Activated CD4-positive, alpha-beta T cell treated with anti-CD3 and anti-CD28 coated beads, Interleukin-2, amount 50 U/mL, for 16 hours (primary cell): ENCODE measurements around the gene MAP2K2.
"Not testable (repeated sequence)": the region's sequence is repeated elsewhere in the genome, so short reads cannot be mapped to it uniquely, and the experiment has no call there.

Source experiments
- DNase-seq: peaks from one replicate; pipeline ENCODE4 v3.0.0-alpha.2; 2020

MAP2K2 gene

GRCh38 chr19:4123615-4124568 lies at the start of gene MAP2K2:
Gene MAP2K2, minus strand, starts transcription at chr19:4124122. Its CDS starts 247 bp downstream, at chr19:4123875.
- DNase-seq = peak; percentile 96

- DNase-seq = peak; percentile 51
These were observed 49.0 kb upstream of the MAP2K2 start for GRCh38 chr19:4172861-4173473.

GRCh38 chr19:4171676-4172075 lies 47.8 kb upstream of the MAP2K2 start:
- DNase-seq = no peak

- DNase-seq = no peak
These were observed 40.3 kb upstream of the MAP2K2 start for GRCh38 chr19:4164262-4164661.

GRCh38 chr19:4161415-4162077 lies 37.6 kb upstream of the MAP2K2 start:
- no peak for DNase-seq

GRCh38 chr19:4157971-4158370 lies 34.0 kb upstream of the MAP2K2 start:
- not testable (repeated sequence) for DNase-seq

- DNase-seq = no peak
These were observed 33.2 kb upstream of the MAP2K2 start for GRCh38 chr19:4157164-4157563.

GRCh38 chr19:4154571-4155312 lies 30.8 kb upstream of the MAP2K2 start:
- no peak for DNase-seq

GRCh38 chr19:4152241-4152998 lies 28.5 kb upstream of the MAP2K2 start:
- no peak for DNase-seq

- DNase-seq = no peak
These were observed 27.7 kb upstream of the MAP2K2 start for GRCh38 chr19:4151623-4152022.

- no peak for DNase-seq
These were observed 25.8 kb upstream of the MAP2K2 start for GRCh38 chr19:4149518-4150288.

- DNase-seq = no peak
These were observed 20.8 kb upstream of the MAP2K2 start for GRCh38 chr19:4144666-4145249.

- not testable (repeated sequence) for DNase-seq
These were observed 19.0 kb upstream of the MAP2K2 start for GRCh38 chr19:4142916-4143315.

GRCh38 chr19:4140237-4140711 lies 16.4 kb upstream of the MAP2K2 start:
- DNase-seq = peak; percentile 52

- DNase-seq = peak; percentile 90
These were observed 15.8 kb upstream of the MAP2K2 start for GRCh38 chr19:4139614-4140236.

- DNase-seq = no peak
These were observed 14.5 kb upstream of the MAP2K2 start for GRCh38 chr19:4138445-4138844.

- no peak for DNase-seq
These were observed 12.8 kb upstream of the MAP2K2 start for GRCh38 chr19:4136680-4137088.

- not testable (repeated sequence) for DNase-seq
These were observed 11.5 kb upstream of the MAP2K2 start for GRCh38 chr19:4135386-4135785.

- DNase-seq = no peak
These were observed 10.4 kb upstream of the MAP2K2 start for GRCh38 chr19:4134351-4134750.
